Sigmoid colon (tissue), 4 donors: ENCODE measurements around the gene SUGP1.

Source experiments
- CTCF ChIP-seq, 4 experiments: fragments of 450-650 bp in 3 of 4; fragments of 200-600 bp in 1 of 4; IDR thresholded peaks; one replicate each; pipeline ENCODE4 v1.5.1; 2016 to 2019; ENCODE audit warnings: antibody characterized with exemption in 4 of 4, mild to moderate bottlenecking in 3 of 4, moderate library complexity in 2 of 4
- EP300 ChIP-seq, 4 donors: sonication (generic); formaldehyde crosslinking; IDR thresholded peaks; one replicate each; pipeline ENCODE4 v1.6.1; 2017; ENCODE audit warnings: antibody characterized with exemption in 4 of 4
- POLR2A ChIP-seq, 2 donors: fragments of 450-650 bp; IDR thresholded peaks; one replicate each; pipeline ENCODE4 v1.6.1; 2016; ENCODE audit warnings: antibody characterized with exemption in 2 of 2, mild to moderate bottlenecking in 2 of 2, moderate library complexity in 2 of 2
- POLR2AphosphoS5 ChIP-seq, 4 donors: sonication (generic); formaldehyde crosslinking; IDR thresholded peaks; one replicate each; pipeline ENCODE4 v1.6.1; 2017; ENCODE audit warnings: antibody characterized with exemption in 4 of 4

- no peak for TF ChIP-seq POLR2A (IDR thresholded peaks at IDR 0.05)
- TF ChIP-seq CTCF (IDR thresholded peaks at IDR 0.05), result no peak
- no peak for TF ChIP-seq EP300 (IDR thresholded peaks at IDR 0.05)
- TF ChIP-seq POLR2AphosphoS5 (IDR thresholded peaks at IDR 0.05), result no peak
Measured at GRCh38 chr19:19269952-19270694, 50.2 kb downstream of the SUGP1 start.
